PC-3 (cell line): Measurements from ENCODE around the gene EXOC6B. TPM values are rescaled to one million over a fixed set of nuclear protein-coding genes. Genes with fewer than 3 reads are reported as not detected.

Experiments
- ATAC-seq: fragments of 200-7000 bp; cut with Tn5 transposase; 2 replicates; pipeline ENCODE4 v1.9.1; 2020; ENCODE audit warnings: mild to moderate bottlenecking, moderate library complexity
- BruUV-seq: library from RNA; stranded (reverse); fragments of 400-500 nt; replicated peaks from 2 replicates; lab custom pipeline; 2021; lab: Mats Ljungman, UMichigan
- CTCF ChIA-PET: fragments of 300-600 bp; sonication (Branson Sonifier 250); formaldehyde crosslinking; loops from one replicate; lab custom pipeline; 2022; ENCODE audit warnings: antibody characterized with exemption; lab: Charles Lee
- POLR2A ChIA-PET: fragments of 300-600 bp; sonication (Branson Sonifier 250); formaldehyde crosslinking; loops from one replicate; lab custom pipeline; 2022; ENCODE audit warnings: antibody characterized with exemption; ENCODE audit not compliant: unreplicated experiment; lab: Charles Lee
- DNase-seq: peaks from one replicate; pipeline ENCODE4 v3.0.0-alpha.2; 2015
- H2AFZ ChIP-seq: fragments of 300-600 bp; sonication (generic); 2 replicates; pipeline ENCODE4 v1.6.0; 2016; ENCODE audit warnings: antibody characterized with exemption, low read length
- H3F3A ChIP-seq: fragments of 300-600 bp; sonication (generic); one replicate; pipeline ENCODE4 v1.6.0; 2017; ENCODE audit warnings: antibody characterized with exemption, low read length, control low read depth, mild to moderate bottlenecking; ENCODE audit not compliant: unreplicated experiment
- H3K27ac ChIP-seq: fragments of 300-600 bp; sonication (generic); 2 replicates; pipeline ENCODE4 v1.5.1; 2016; ENCODE audit warnings: mild to moderate bottlenecking, low read length
- H3K27me3 ChIP-seq: fragments of 300-600 bp; sonication (generic); 2 replicates; pipeline ENCODE4 v1.6.1; 2016; ENCODE audit warnings: low read length, mixed read lengths
- H3K36me3 ChIP-seq: fragments of 300-600 bp; sonication (generic); 2 replicates; pipeline ENCODE4 v1.6.1; 2016; ENCODE audit warnings: low read depth, mixed run types, low read length, mixed read lengths
- H3K4me1 ChIP-seq: fragments of 300-600 bp; sonication (generic); 2 replicates; pipeline ENCODE4 v1.5.1; 2016; ENCODE audit warnings: low read length; ENCODE audit not compliant: insufficient read depth
- H3K4me2 ChIP-seq: fragments of 300-600 bp; sonication (generic); 2 replicates; pipeline ENCODE4 v1.6.0; 2016; ENCODE audit warnings: low read length
- H3K4me3 ChIP-seq: fragments of 300-600 bp; sonication (generic); 2 replicates; pipeline ENCODE4 v1.5.1; 2016; ENCODE audit warnings: mild to moderate bottlenecking, low read length, mixed read lengths
- H3K79me2 ChIP-seq: fragments of 300-600 bp; sonication (generic); 2 replicates; pipeline ENCODE4 v1.6.1; 2017; ENCODE audit warnings: low read length, mixed read lengths
- H3K9ac ChIP-seq: fragments of 300-600 bp; sonication (generic); 2 replicates; pipeline ENCODE4 v1.6.0; 2016; ENCODE audit warnings: mild to moderate bottlenecking, low read length
- H3K9me2 ChIP-seq: fragments of 300-600 bp; sonication (generic); replicated peaks from 2 replicates; pipeline ENCODE4 v1.6.1; 2016; ENCODE audit warnings: mixed run types, low read length, mixed read lengths
- H3K9me3 ChIP-seq: fragments of 300-600 bp; sonication (generic); 2 replicates; pipeline ENCODE4 v1.6.1; 2016; ENCODE audit warnings: low read length, mixed read lengths
- H4K20me1 ChIP-seq: fragments of 300-600 bp; sonication (generic); 2 replicates; pipeline ENCODE4 v1.6.1; 2016; ENCODE audit warnings: low read length, mixed read lengths
- EZH2 ChIP-seq: fragments of 300-600 bp; sonication (generic); IDR thresholded peaks from one replicate; pipeline ENCODE4 v1.6.1; 2017; ENCODE audit warnings: antibody characterized with exemption, mild to moderate bottlenecking, low read length; ENCODE audit not compliant: unreplicated experiment
- EZH2phosphoT487 ChIP-seq: fragments of 300-600 bp; sonication (generic); IDR thresholded peaks from 2 replicates; pipeline ENCODE4 v1.6.1; 2018; ENCODE audit warnings: mild to moderate bottlenecking, antibody characterized with exemption, low read length, borderline replicate concordance
- intact Hi-C: fragments of 100-400 bp; cut with micrococcal nuclease; formaldehyde crosslinking; loops from 2 replicates; pipeline ENCODE4 v1.9.0; 2023
- total RNA-seq: library from RNA; depleted of rRNA; stranded (reverse); fragments of >200 nt; gene quantifications from 2 replicates; pipeline ENCODE4 v1.2.3, GENCODE V29; 2014
- TF ChIP-seq, protein P1 (sequence below): fragments of 300-600 bp; sonication (generic); conservative IDR thresholded peaks from 2 replicates; pipeline ENCODE4 v1.5.1; 2017; ENCODE audit warnings: antibody characterized with exemption, low read depth, mild to moderate bottlenecking, low read length

EXOC6B gene
- total RNA-seq, 1 experiment from 2014 or later, result 13.9 TPM

- Histone ChIP-seq H3K4me2 (no peak overlapping the region), H2AFZ (no peak overlapping the region), H3F3A (no peaks in the 10 kb centered on the region), H3K36me3 (no peaks in the 10 kb centered on the region), H3K9me3 (no peaks in the 10 kb centered on the region), H3K9ac (no peak overlapping the region), H4K20me1 (no peaks in the 10 kb centered on the region), H3K9me2 (no peaks in the 10 kb centered on the region), H3K4me1 (no peaks in the 10 kb centered on the region), H3K27ac (no peak overlapping the region), H3K4me3 (no peak overlapping the region), H3K27me3 (peaks cover 12% of the 10 kb centered on the region; the same call in 1 of the 2 replicates), H3K79me2 (no peaks in the 10 kb centered on the region)
- ChIA-PET POLR2A (no interaction called here), CTCF (interaction anchor here (0.6 kb wide), 1 partner anchor 48 kb away, joined by 5 read pairs; no protein-coding TSS in a partner anchor)
- ATAC-seq (no peak), DNase-seq (no peak)
- intact Hi-C loops, result no loop called here
- TF ChIP-seq EZH2phosphoT487 (no peak), EZH2 (no peak)
- TF ChIP-seq, protein P1, sequence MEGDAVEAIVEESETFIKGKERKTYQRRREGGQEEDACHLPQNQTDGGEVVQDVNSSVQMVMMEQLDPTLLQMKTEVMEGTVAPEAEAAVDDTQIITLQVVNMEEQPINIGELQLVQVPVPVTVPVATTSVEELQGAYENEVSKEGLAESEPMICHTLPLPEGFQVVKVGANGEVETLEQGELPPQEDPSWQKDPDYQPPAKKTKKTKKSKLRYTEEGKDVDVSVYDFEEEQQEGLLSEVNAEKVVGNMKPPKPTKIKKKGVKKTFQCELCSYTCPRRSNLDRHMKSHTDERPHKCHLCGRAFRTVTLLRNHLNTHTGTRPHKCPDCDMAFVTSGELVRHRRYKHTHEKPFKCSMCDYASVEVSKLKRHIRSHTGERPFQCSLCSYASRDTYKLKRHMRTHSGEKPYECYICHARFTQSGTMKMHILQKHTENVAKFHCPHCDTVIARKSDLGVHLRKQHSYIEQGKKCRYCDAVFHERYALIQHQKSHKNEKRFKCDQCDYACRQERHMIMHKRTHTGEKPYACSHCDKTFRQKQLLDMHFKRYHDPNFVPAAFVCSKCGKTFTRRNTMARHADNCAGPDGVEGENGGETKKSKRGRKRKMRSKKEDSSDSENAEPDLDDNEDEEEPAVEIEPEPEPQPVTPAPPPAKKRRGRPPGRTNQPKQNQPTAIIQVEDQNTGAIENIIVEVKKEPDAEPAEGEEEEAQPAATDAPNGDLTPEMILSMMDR, result no peak
- no TSS peak for BruUV-seq
These were observed 20.6 kb upstream of the EXOC6B start for GRCh38 chr2:72846171-72847095.

- intact Hi-C loops, result no loop called here
These were observed 17.5 kb upstream of the EXOC6B start for GRCh38 chr2:72843301-72843700.

More at GRCh38 chr2:72843301-72843700, 17.5 kb upstream of the EXOC6B start:
- Histone ChIP-seq H3K4me3 (no peak overlapping the region), H3K9me3 (no peaks in the 10 kb centered on the region), H4K20me1 (no peaks in the 10 kb centered on the region), H3K27ac (no peak overlapping the region), H3K36me3 (no peaks in the 10 kb centered on the region), H2AFZ (no peak overlapping the region), H3K4me2 (no peak overlapping the region), H3K79me2 (no peaks in the 10 kb centered on the region), H3K9ac (no peak overlapping the region), H3K9me2 (no peaks in the 10 kb centered on the region), H3K27me3 (no peaks in the 10 kb centered on the region), H3K4me1 (no peaks in the 10 kb centered on the region), H3F3A (no peaks in the 10 kb centered on the region)
- CTCF ChIA-PET, result no interaction called here
- POLR2A ChIA-PET, result no interaction called here
- ATAC-seq (no peak), DNase-seq (no peak)
- BruUV-seq, result no TSS peak
- TF ChIP-seq, protein P1, result no peak
- TF ChIP-seq EZH2phosphoT487 (no peak), EZH2 (no peak)
